ENCODE measurements around the gene CDC73. TPM values are rescaled to one million over a fixed set of nuclear protein-coding genes. Genes with fewer than 3 reads are reported as not detected.

The CDC73 gene
- total and polyA plus RNA-seq, 4 donors, result 5.8 to 20.6 (median 12.6) TPM

DNA sequence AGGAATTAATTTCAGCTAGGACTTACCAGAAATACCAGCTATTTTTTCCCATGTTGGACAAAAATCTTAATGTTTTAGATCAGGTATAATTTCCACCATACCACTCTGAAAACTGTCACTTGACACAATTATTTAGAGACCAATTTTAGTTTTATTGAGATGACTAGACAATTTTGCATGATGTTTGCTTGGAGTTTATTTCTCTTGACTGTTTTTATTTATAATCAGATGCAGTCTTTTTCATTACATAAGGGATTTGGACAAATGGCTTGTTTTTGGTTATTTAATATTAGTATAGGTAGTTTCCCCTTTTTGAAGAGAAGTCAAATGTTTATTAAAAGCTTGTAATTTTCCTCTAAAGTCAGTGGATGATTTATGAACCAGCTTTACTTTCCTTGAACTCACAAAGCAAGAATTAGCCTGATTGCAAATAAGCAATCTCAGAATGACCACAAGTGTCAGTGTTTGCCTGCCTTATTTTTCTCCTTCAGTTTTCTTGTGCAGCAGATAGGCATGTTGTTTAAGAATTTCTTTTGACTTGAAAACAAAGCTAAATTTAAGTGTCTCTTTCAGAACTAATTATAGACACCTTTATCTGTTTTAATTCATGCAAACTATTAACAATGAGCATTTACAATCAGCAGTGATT, 68.4 kb downstream of the CDC73 start:
- Histone ChIP-seq H3K4me1 (ENCODE audit: control insufficient read depth in 4 of 4, insufficient read depth in 4 of 4, low read length in 3 of 4) (peaks cover 0 to 17% (median 10%) of the 10 kb centered on the region in 4 donors), H3K27ac (ENCODE audit: low read depth in 1 of 2, low read length in 2 of 2) (no peak overlapping the region)

DNA sequence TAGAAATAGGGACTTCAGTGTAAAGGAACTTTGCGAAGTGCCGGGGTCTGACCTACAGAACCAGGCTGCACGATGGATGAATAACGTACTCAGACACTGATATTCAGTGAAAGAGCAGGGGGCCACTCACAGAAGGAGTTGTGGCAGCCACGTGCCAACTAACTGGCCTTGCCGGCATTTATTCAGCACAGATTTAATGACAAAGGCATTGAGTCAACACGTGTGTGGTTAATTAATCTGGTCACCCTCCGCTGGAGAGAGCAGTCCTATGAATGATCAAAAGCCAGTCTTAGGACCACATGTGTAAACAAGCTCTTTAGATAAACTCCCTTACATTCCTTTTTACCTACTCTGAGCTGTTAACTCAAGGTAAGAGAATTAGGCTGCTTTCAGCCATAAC, 70.8 kb downstream of the CDC73 start:
- 98% methylated on average over 8 of the region's 8 CpGs for WGBS
- TF ChIP-seq YY1 (IDR thresholded peaks at IDR 0.05), result no peak
- TF ChIP-seq, protein P1, sequence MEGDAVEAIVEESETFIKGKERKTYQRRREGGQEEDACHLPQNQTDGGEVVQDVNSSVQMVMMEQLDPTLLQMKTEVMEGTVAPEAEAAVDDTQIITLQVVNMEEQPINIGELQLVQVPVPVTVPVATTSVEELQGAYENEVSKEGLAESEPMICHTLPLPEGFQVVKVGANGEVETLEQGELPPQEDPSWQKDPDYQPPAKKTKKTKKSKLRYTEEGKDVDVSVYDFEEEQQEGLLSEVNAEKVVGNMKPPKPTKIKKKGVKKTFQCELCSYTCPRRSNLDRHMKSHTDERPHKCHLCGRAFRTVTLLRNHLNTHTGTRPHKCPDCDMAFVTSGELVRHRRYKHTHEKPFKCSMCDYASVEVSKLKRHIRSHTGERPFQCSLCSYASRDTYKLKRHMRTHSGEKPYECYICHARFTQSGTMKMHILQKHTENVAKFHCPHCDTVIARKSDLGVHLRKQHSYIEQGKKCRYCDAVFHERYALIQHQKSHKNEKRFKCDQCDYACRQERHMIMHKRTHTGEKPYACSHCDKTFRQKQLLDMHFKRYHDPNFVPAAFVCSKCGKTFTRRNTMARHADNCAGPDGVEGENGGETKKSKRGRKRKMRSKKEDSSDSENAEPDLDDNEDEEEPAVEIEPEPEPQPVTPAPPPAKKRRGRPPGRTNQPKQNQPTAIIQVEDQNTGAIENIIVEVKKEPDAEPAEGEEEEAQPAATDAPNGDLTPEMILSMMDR (IDR thresholded peaks at IDR 0.05; ENCODE audit: low read depth, low read length, missing input control), result no peak
- no peak for TF ChIP-seq JUND (IDR thresholded peaks at IDR 0.05)
- TF ChIP-seq ZBTB33 (IDR thresholded peaks at IDR 0.05), result no peak
- no peak for TF ChIP-seq TAF1 (conservative IDR thresholded peaks at IDR 0.05)
- no peak for TF ChIP-seq EGR1 (IDR thresholded peaks at IDR 0.05; ENCODE audit: low read depth in 2 of 2)
- no peak overlapping the region for H3K4me3 ChIP-seq (ENCODE audit: low read depth in 1 of 3, low read length in 3 of 3)
- peaks cover 0 to 3% (median 1%) of the 10 kb centered on the region in 4 donors for H3K4me1 ChIP-seq (ENCODE audit: control insufficient read depth in 4 of 4, insufficient read depth in 4 of 4, low read length in 3 of 4)
- DNase-seq (ENCODE audit: low spot score), result no peak
- H3K9ac ChIP-seq (ENCODE audit: low read depth in 1 of 2, low read length in 2 of 2), result no peak overlapping the region
- H3K27me3 ChIP-seq (ENCODE audit: control insufficient read depth in 4 of 4, insufficient read depth in 4 of 4, low read length in 3 of 4), result no peaks in the 10 kb centered on the region
- H3K36me3 ChIP-seq (ENCODE audit: control insufficient read depth in 4 of 4, insufficient read depth in 3 of 4, low read depth in 1 of 4, low read length in 3 of 4), result peaks cover 0 to 2% (median 0%) of the 10 kb centered on the region in 4 donors
- no peak overlapping the region for H3K27ac ChIP-seq (ENCODE audit: low read depth in 1 of 2, low read length in 2 of 2)
- H3K9me3 ChIP-seq (ENCODE audit: control insufficient read depth in 4 of 4, low read length in 3 of 4), result peaks cover 0 to 5% (median 0%) of the 10 kb centered on the region in 4 donors

More for the DNA sequence above, 68.4 kb downstream of the CDC73 start:
- H3K36me3 ChIP-seq (ENCODE audit: control insufficient read depth in 4 of 4, insufficient read depth in 3 of 4, low read depth in 1 of 4, low read length in 3 of 4), result peaks cover 0 to 2% (median 0%) of the 10 kb centered on the region in 4 donors
- TF ChIP-seq ATF3 (IDR thresholded peaks at IDR 0.05) (no peak), RAD21 (IDR thresholded peaks at IDR 0.05) (peak; percentile 46 to 62)
- H3K9ac ChIP-seq (ENCODE audit: low read depth in 1 of 2, low read length in 2 of 2), result no peak overlapping the region
- H3K27me3 ChIP-seq (ENCODE audit: control insufficient read depth in 4 of 4, insufficient read depth in 4 of 4, low read length in 3 of 4), result no peaks in the 10 kb centered on the region
- no peak overlapping the region for H3K4me3 ChIP-seq (ENCODE audit: low read depth in 1 of 3, low read length in 3 of 3)
- no peak for DNase-seq (ENCODE audit: low spot score)
- H3K9me3 ChIP-seq (ENCODE audit: control insufficient read depth in 4 of 4, low read length in 3 of 4), result peaks cover 0 to 5% (median 0%) of the 10 kb centered on the region in 4 donors

DNA sequence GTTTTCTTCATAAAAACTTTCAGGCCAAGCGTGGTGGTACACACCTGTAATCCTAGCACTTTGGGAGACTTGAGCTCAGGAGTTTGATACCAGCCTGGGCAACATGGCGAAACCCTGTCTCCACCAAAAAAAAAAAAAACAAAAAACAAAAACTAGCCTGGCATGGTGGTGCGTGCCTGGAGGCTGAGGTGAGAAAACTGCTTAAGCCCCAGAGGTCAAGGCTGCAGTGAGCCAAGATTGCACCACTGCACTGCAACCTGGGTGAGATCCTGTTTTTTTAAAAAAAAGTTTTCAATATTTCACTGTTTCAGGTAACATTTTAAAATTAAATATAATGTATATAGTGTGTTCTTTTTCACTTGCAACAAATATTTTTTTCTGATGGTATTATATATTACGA, 78.1 kb downstream of the CDC73 start:
- TF ChIP-seq JUND (IDR thresholded peaks at IDR 0.05) (no peak), HNF4G (IDR thresholded peaks at IDR 0.05) (no peak), HNF4A (conservative IDR thresholded peaks at IDR 0.05) (peak in 1 of 2 donors; percentile 14)
- Histone ChIP-seq H3K4me3 (ENCODE audit: low read depth in 1 of 3, low read length in 3 of 3) (no peak overlapping the region), H3K36me3 (ENCODE audit: control insufficient read depth in 4 of 4, insufficient read depth in 3 of 4, low read depth in 1 of 4, low read length in 3 of 4) (no peaks in the 10 kb centered on the region), H3K9me3 (ENCODE audit: control insufficient read depth in 4 of 4, low read length in 3 of 4) (no peaks in the 10 kb centered on the region), H3K9ac (ENCODE audit: low read depth in 1 of 2, low read length in 2 of 2) (no peak overlapping the region), H3K27ac (ENCODE audit: low read depth in 1 of 2, low read length in 2 of 2) (no peak overlapping the region), H3K27me3 (ENCODE audit: control insufficient read depth in 4 of 4, insufficient read depth in 4 of 4, low read length in 3 of 4) (no peaks in the 10 kb centered on the region), H3K4me1 (ENCODE audit: control insufficient read depth in 4 of 4, insufficient read depth in 4 of 4, low read length in 3 of 4) (peaks cover 0 to 3% (median 0%) of the 10 kb centered on the region in 4 donors)
- 89% methylated on average over 4 of the region's 4 CpGs for WGBS
- DNase-seq (ENCODE audit: low spot score), result no peak
